ENCODE measurements around the gene LRRC59. TPM values are rescaled to one million over a fixed set of nuclear protein-coding genes. Genes with fewer than 3 reads are reported as not detected.

The LRRC59 gene
- total and polyA plus RNA-seq, 11 donors, result 13.7 to 150 (median 28.6) TPM

GRCh38 chr17:50397919-50398285 lies 579 bp upstream of the LRRC59 start:
- ATAC-seq (no peak), DNase-seq (no peak)
- H3K9me3 ChIP-seq, result no peaks in the 10 kb centered on the region
- 57 to 64% (median 60%) methylated on average over 9 of the region's 9 CpGs for WGBS, 4 donors
- intact Hi-C loops (cut with DNase I), result loop anchor here in 1 of 10 donors (5.0 kb wide), 1 partner anchor 79 kb away; the partner anchor contains the start of gene RSAD1
- peak overlapping the region in 10 of 12 donors; percentile 71 to 99 (median 86) for H3K4me3 ChIP-seq
- peaks cover 0 to 26% (median 19%) of the 10 kb centered on the region in 9 donors for H3K36me3 ChIP-seq
- H3K27me3 ChIP-seq, result no peaks in the 10 kb centered on the region
- H3K4me1 ChIP-seq, result peaks cover 0 to 29% (median 20%) of the 10 kb centered on the region in 12 donors
- peak overlapping the region in 2 of 12 donors; percentile 79 to 87 for H3K27ac ChIP-seq
- TF ChIP-seq POLR2A (IDR thresholded peaks at IDR 0.05), result no peak
- TF ChIP-seq, protein P1, sequence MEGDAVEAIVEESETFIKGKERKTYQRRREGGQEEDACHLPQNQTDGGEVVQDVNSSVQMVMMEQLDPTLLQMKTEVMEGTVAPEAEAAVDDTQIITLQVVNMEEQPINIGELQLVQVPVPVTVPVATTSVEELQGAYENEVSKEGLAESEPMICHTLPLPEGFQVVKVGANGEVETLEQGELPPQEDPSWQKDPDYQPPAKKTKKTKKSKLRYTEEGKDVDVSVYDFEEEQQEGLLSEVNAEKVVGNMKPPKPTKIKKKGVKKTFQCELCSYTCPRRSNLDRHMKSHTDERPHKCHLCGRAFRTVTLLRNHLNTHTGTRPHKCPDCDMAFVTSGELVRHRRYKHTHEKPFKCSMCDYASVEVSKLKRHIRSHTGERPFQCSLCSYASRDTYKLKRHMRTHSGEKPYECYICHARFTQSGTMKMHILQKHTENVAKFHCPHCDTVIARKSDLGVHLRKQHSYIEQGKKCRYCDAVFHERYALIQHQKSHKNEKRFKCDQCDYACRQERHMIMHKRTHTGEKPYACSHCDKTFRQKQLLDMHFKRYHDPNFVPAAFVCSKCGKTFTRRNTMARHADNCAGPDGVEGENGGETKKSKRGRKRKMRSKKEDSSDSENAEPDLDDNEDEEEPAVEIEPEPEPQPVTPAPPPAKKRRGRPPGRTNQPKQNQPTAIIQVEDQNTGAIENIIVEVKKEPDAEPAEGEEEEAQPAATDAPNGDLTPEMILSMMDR (IDR thresholded peaks at IDR 0.05), result no peak

GRCh38 chr17:50396261-50397110 lies 837 bp downstream of the LRRC59 start:
- Histone ChIP-seq H3K27ac (peak overlapping the region in 11 of 12 donors; percentile 50 to 89 (median 81)), H3K4me3 (peak overlapping the region; percentile 71 to 99 (median 86)), H3K27me3 (no peaks in the 10 kb centered on the region), H3K4me1 (peaks cover 0 to 29% (median 20%) of the 10 kb centered on the region in 12 donors), H3K36me3 (peaks cover 0 to 40% (median 33%) of the 10 kb centered on the region in 9 donors), H3K9me3 (no peaks in the 10 kb centered on the region)
- intact Hi-C loops (cut with DNase I), result loop anchor here in 1 of 10 donors (5.0 kb wide), 1 partner anchor 81 kb away; the partner anchor contains the start of gene RSAD1
- 7 to 10% (median 9%) methylated on average over 29 to 30 of the region's 30 CpGs for WGBS, 4 donors
- DNase-seq (peak in 2 of 5 donors; percentile 18 to 43), ATAC-seq (peak in 3 of 4 donors; percentile 26 to 53 (median 31))
- TF ChIP-seq POLR2A (IDR thresholded peaks at IDR 0.05), result no peak
- TF ChIP-seq, protein P1 (IDR thresholded peaks at IDR 0.05), result no peak

DNA sequence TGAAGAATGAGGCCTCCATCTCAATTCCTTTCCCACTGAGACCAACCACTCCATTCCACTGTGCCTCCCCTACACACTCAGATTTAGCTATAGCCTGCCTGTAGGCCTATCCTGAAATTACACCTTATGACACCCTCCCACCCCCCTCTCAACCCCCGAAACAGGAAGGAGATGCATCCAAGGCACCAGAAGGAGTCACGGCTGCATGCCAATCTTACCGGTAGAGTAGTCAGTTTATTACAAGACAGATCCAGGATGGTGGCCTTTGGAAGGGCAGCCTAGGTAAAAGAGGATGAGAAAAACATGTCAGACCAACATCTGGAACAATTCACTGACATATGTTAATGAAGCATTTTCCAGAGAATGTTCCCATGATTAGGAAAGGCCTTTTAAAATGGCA lies 2.6 kb downstream of the LRRC59 start:
- 17 to 36% (median 27%) methylated on average over 3 of the region's 3 CpGs for WGBS, 4 donors

More for the DNA sequence above, 2.6 kb downstream of the LRRC59 start:
- intact Hi-C loops (cut with DNase I), result loop anchor here in 1 of 10 donors (5.0 kb wide), 1 partner anchor 83 kb away; the partner anchor contains the start of gene RSAD1
- DNase-seq (no peak), ATAC-seq (no peak)
- H3K27me3 ChIP-seq, result no peaks in the 10 kb centered on the region
- peaks cover 0 to 29% (median 20%) of the 10 kb centered on the region in 12 donors for H3K4me1 ChIP-seq
- H3K4me3 ChIP-seq, result peak overlapping the region in 1 of 12 donors; percentile 99
- no peaks in the 10 kb centered on the region for H3K9me3 ChIP-seq
- H3K27ac ChIP-seq, result no peak overlapping the region
- H3K36me3 ChIP-seq, result peaks cover 0 to 58% (median 50%) of the 10 kb centered on the region in 9 donors
- TF ChIP-seq, protein P1 (IDR thresholded peaks at IDR 0.05), result no peak
- TF ChIP-seq POLR2A (IDR thresholded peaks at IDR 0.05), result no peak
